ENCODE results near the gene CIRBP.
A peak's percentile ranks its signal among the peaks of the same experiment; 100 is the strongest.

CIRBP gene

GRCh38 chr19:1230783-1231489, 38.2 kb upstream of the CIRBP start:
- DNase-seq (ENCODE audit: low read depth in 3 of 3), result no peak

GRCh38 chr19:1231729-1232637, 37.1 kb upstream of the CIRBP start:
- no peak for DNase-seq (ENCODE audit: low read depth in 3 of 3)

- DNase-seq (ENCODE audit: low read depth in 3 of 3), result no peak
Observed at GRCh38 chr19:1232652-1233072, 36.5 kb upstream of the CIRBP start.

GRCh38 chr19:1233115-1233667, 35.9 kb upstream of the CIRBP start:
- DNase-seq (ENCODE audit: low read depth in 3 of 3), result no peak

GRCh38 chr19:1234051-1234954, 34.8 kb upstream of the CIRBP start:
- DNase-seq (ENCODE audit: low read depth in 3 of 3), result no peak

- no peak for DNase-seq (ENCODE audit: low read depth in 3 of 3)
Observed at GRCh38 chr19:1234955-1235380, 34.2 kb upstream of the CIRBP start.

GRCh38 chr19:1235625-1236538, 33.2 kb upstream of the CIRBP start:
- no peak for DNase-seq (ENCODE audit: low read depth in 3 of 3)

- DNase-seq (ENCODE audit: low read depth in 3 of 3), result no peak
Observed at GRCh38 chr19:1236576-1236975, 32.6 kb upstream of the CIRBP start.

GRCh38 chr19:1237027-1237659, 32.0 kb upstream of the CIRBP start:
- no peak for DNase-seq (ENCODE audit: low read depth in 3 of 3)

- DNase-seq (ENCODE audit: low read depth in 3 of 3), result no peak
Observed at GRCh38 chr19:1237754-1238368, 31.3 kb upstream of the CIRBP start, which contains the start of gene CBARP. Gene CBARP, minus strand, starts transcription at chr19:1238005. Its CDS starts 1,905 bp downstream, at chr19:1236100.

- no peak for DNase-seq (ENCODE audit: low read depth in 3 of 3)
Observed at GRCh38 chr19:1238369-1239303, 30.5 kb upstream of the CIRBP start.

GRCh38 chr19:1239420-1239795, 29.7 kb upstream of the CIRBP start:
- DNase-seq (ENCODE audit: low read depth in 3 of 3), result no peak

- DNase-seq (ENCODE audit: low read depth in 3 of 3), result peak; percentile 84 to 91 (median 88)
Observed at GRCh38 chr19:1239796-1240737, 29.1 kb upstream of the CIRBP start.

GRCh38 chr19:1240925-1241324, 28.2 kb upstream of the CIRBP start:
- no peak for DNase-seq (ENCODE audit: low read depth in 3 of 3)

- DNase-seq (ENCODE audit: low read depth in 3 of 3), result peak; percentile 84 to 91 (median 85)
Observed at GRCh38 chr19:1241417-1242095, 27.6 kb upstream of the CIRBP start, which contains the start of gene ATP5F1D. Gene ATP5F1D, plus strand, starts transcription at chr19:1241751. Its CDS starts 100 bp downstream, at chr19:1241851.

Data from stimulated activated CD4-positive, alpha-beta T cell treated with anti-CD3 and anti-CD28 coated beads, TNF-alpha, amount 100 ng/mL, for 24 hours (primary cell).